NCI-H524 treated with DMSO at 0.1 percent for 48 hours (cell line): ENCODE results near the gene SLIT3.

ENCODE experiments used
- DNase-seq: peaks from one replicate; lab custom pipeline; 2025; lab: John Stamatoyannopoulos, UW

SLIT3 gene

DNA sequence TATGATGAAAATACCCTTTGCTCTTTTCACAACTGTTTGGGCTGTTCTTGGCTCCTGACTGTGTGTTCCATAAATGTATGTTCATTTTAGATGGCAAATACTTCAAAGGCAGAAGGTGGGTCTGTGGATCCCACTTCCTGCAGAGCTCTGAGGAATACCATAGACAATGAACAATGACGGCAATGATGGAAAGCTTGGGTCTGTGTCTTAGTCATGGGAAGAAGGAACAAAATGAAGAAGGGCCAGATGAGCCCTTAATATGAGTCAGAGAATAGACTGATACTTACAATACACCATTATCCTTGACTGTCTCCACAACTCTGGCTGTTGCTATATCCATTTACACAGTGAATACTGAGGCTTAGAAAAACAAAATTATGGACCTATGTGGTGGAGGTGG, 126.0 kb downstream of the SLIT3 start:
- DNase-seq = no peak

DNA sequence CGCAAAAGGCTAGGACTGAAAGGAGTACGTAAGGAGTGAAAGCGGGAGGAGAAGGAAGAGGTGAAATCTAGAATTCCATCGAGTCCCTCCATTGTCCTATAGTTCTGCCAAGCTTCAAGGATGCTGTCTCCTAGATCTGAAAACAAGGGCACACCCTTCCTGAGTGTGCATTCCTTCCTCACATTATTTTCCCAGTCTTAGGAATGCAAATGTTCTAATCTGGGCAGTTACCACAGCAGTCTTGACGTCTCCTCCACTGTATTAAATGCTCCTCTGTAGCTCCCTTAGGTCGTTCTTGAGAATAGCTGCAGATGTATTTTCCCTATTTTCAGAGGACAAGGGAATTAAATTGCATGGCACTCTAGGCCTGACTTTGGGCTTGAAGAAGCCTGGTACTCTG, 127.6 kb downstream of the SLIT3 start:
- DNase-seq = no peak

DNA sequence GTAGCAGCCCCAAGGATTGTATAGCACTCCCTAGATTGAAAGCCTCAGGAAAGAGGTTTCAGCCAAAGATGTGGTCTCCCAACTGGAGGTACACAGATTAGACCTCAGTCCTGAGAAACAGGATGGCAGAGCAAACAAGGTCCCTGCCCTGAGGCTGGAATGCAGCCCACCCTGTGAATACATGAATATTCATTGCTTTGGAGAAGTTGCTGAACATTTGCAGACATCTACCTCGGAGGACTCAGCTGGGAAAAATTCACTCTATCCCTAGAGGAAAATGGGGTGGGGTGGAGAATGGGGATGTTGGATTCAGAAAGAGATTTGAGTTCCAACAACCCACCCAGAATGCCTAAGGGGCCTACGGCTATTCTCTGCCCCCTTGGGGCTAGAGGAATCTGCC, 129.4 kb downstream of the SLIT3 start:
- no peak for DNase-seq

DNA sequence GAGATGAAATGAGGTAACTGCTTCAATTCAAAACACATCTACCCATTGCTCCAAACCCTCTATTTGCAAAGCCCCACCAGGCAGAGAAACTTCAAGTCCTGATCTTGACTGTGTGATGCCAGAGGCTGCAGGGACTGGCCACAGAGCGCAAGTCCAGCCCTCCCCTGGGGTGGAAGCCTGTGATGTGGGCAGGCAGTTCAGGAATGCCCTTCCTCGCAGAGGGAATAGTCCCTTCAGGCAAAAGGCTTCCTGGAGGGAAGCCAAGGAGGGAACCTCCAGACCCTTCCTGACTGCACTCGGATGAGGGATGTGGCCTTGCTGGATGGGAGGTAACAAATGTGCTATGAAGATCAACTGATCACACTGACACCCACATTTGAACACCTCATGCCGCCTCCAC, 131.2 kb downstream of the SLIT3 start:
- no peak for DNase-seq

DNA sequence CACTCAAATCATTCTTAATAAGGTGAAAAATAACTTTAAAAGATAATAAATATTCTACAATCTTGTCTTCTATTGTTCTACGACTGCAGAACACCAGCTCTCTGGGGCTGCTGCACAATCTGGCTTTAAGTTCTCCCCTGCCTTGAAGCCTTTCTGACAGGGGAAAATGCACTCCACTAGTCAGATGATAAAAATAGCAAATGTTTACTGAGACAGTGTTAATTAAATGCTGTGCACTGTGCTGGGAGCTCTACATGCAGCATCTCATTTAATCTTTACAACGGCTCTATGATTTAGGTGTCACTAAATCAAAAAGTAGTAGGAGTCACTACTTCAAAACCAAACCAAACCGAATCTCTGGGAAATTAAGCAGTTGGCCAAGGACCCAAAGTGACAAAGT, 132.7 kb downstream of the SLIT3 start:
- DNase-seq = no peak

DNA sequence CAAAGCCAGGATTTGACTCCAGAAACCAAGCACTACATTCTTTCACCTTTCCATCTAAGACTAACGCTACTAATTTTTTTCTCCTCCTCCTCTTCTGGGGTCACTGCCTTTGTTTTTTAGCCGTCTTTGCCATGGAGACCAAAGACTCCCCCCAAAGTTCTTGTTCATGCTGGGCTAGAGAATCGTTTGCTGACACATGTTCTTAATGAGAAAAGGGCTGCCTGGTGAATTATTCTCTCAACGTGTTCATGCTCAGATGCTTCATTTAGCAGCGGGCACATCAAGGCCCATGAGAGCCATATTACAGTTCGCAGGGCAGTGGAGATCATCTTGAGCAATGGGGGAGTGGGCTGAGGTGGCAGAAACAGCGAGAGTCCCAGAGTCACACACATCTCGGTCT, 134.9 kb downstream of the SLIT3 start:
- DNase-seq = no peak

DNA sequence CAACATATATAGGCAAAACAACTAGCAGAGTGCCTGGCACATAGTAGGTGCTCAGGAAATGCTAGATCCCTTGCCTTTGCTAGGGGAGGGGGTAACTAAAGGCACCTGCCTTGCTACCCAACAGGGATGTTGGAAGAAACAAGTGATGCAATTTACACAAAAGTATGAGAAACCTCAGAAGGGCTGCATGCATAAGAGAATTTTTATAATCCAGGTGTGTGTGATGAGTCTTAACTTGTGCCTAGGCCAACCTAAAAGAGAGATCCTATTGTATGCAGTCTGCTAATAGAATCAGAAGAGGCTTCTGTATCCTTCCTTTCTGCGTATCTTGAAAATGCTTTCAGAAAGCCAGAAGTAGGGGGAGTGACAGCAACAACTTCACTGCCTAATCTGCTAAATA, 135.9 kb downstream of the SLIT3 start:
- no peak for DNase-seq

DNA sequence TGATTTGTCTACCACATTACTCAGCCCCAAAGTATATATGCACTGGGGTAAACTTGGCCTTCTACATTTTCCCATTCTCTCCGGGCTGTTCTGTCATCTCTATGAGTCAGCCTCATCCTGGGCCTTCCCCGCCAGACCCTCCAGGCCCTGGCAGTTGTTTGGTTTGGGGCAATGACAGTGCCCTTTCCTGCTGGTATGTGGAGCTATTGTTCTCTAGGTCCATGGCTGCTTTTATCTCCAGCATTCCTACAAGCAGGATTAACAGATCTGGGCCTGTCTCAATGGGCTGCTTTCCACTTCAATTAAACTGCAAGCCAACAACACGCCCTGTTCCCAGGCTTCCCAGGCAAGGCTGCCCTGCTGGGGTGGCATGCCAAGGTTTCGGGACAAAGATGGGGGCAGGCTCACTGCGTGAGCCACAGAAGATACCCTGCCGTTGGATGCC, 136.4 kb downstream of the SLIT3 start:
- DNase-seq = no peak

DNA sequence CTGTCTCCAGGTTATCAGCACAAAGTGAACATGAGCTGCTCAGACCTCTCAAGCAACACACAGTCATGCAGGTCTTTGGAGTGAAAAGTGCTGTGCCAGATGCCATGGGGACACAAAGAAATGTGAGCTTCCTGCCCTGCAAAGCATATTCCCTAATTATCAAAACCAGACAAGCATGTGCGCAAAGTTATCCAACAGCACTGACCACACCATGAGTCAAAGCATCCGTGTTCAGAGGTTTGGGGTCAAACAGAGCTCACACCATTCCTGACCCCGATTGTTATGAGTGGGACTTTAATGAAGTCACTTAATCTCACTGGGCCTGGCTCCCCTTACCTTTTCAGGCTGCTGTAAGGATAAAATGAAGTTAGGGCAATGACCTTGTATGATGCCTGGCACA, 138.5 kb downstream of the SLIT3 start:
- no peak for DNase-seq

DNA sequence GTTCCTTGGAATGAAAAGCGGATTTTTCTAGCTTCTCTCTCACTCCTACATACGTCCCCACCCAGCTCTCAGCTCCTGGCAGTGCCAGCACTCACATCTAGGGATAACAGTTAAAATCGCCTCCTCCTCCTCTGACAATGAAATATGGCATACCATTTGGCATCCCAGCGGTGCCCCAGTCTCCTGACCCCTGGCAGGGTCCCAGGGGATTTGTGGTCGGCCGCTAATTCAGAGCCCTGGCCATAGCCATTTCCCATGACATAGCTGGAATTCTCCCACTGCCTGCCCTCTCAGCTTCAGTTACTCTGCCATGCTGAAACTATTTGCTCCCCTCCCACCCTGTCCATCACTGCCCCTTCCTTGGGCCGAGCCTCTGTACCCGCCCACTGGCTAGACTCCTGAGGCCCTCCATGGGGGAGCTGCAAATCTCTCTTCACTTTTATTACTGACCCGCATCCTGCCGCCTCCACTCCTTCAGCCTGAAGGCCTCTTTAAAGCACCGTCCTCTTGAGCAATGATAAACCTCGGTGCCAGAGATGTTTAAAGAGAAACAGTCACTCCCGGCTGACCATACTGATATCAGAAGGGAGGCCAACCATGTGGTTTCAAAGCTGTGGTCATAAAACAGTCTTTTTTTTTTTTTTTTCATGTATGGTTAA, 139.8 kb downstream of the SLIT3 start:
- DNase-seq = no peak

DNA sequence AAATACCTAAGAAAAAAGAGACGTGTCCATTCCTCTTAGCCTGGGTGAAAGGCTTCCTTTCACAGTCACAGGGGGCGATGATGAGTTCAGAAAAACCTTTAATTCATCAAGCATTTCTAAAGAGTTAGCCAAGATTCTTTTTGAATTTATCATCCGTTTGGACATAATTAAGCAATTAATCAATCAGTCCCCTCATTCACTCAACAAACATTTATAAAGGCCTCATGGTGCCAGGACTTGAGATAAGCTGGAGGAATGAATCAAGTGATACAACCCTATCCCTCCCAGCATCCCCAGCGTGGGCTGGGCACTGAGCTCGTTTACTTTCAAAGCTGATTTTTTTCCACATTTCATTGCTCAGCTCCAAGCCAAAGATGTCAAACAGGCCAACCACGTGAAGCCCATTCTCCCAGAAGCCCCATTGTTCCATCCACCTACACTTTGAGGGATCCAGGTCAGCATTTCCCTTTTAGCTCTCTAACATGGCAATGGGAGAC, 140.5 kb downstream of the SLIT3 start:
- DNase-seq = no peak

DNA sequence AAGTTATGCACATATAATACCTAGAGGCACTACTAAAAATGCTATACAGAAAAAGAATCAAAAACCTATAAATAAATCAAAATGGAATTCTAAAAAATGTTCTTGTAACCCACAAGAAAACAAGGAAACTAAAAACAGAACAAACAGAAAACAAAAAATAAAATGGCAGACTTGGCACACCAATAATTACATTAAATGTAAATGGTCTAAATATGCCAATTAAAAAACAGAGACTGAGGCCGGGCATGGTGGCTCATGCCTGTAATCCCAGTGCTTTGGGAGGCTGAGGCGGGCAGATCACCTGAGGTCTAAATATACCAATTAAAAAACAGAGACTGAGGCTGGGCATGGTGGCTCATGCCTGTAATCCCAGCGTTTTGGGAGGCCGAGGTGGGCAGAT, 142.2 kb downstream of the SLIT3 start:
- DNase-seq = no peak

DNA sequence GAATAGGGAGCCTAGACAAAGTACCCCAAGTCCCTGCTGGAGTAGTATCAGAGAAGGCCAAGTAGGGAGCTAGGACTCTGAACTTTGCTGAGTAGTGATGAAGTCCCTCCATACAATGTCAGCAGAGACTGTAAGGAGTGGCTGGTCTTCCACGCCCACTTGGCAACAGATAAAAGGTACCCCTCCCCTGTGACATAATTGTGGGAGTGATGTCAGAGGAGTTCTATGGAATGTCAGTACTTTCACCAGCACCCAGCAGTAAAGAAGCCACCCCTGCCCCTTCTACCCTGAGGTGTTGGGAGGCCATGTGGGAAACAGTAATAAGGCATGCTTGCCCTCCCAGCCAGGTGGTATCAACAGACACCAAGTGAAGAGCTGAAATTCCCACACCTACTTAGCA, 143.9 kb downstream of the SLIT3 start:
- DNase-seq = no peak

DNA sequence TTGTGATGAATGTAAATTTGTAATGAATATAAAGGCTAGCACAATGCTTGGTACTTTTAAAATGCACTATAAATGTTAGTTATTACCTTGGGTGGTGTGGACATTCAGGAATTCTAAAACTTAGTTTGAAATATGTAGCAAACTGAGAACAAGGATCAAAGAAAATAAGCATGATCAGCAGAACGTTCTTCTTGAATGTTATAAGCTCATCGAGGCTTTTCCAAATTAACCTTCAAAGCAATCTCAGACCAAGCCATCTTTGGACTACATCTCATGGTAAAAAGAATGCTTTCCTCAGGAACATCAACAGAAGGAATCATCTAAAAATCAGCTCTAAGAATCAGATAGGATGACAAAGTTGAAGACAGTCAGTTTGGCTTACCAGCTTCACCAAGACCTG, 146.3 kb downstream of the SLIT3 start:
- DNase-seq = no peak

DNA sequence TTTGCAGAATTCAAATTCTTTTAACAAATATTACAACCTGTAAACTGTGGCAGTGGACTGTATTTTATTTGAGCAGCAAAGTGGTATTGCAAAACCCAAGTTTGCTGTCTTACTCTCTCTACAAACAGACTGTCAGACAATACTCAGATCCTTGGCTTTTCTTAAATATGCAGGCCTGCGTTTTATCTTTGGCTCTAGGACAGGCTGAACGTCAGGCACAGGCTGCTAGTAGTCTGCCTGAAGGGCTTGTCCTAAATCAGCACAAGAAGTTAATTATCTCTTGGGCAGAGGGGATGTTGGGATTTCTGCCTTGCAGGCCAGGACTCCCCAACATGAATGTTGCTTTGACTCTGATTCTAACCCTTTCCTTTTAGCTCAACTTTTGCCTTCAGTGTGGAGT, 147.5 kb downstream of the SLIT3 start:
- no peak for DNase-seq

DNA sequence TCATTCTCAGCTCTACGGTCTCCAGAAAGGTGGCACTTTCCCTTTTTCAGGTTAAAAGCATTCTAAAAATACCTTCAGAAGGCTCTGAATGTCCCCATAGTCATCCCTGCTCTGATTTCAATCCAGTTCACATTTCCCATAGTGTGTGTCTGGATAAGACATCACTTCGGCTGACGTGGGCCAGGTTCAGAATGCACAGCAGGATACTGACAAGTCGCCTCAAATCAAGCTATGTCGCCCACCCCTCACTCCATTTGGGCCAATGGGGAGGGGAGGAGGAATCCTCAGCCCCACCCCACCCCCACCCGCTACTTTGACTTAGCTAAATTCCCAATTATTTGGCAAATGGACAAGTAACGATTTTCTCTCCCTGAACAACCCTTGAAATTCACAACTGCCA, 148.0 kb downstream of the SLIT3 start:
- DNase-seq = no peak

DNA sequence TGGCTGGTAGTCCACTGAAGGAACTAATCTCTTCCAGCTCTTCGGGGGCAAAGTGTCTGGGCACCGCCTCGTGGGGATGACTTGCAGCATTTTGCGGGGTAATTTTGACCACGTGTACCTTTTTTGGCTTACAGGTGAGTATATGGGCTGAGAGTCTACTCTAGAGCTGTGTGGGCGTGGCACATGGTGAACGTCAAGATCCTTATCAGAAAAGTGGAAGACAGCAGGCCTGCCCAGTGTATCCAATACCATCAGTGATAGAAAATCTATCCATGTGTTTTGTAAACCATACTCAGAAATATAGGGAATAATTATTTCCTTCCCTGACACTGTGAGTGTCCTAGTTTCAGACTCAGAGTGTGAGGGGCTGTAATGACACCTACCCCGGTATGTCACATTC, 148.5 kb downstream of the SLIT3 start:
- DNase-seq = no peak

DNA sequence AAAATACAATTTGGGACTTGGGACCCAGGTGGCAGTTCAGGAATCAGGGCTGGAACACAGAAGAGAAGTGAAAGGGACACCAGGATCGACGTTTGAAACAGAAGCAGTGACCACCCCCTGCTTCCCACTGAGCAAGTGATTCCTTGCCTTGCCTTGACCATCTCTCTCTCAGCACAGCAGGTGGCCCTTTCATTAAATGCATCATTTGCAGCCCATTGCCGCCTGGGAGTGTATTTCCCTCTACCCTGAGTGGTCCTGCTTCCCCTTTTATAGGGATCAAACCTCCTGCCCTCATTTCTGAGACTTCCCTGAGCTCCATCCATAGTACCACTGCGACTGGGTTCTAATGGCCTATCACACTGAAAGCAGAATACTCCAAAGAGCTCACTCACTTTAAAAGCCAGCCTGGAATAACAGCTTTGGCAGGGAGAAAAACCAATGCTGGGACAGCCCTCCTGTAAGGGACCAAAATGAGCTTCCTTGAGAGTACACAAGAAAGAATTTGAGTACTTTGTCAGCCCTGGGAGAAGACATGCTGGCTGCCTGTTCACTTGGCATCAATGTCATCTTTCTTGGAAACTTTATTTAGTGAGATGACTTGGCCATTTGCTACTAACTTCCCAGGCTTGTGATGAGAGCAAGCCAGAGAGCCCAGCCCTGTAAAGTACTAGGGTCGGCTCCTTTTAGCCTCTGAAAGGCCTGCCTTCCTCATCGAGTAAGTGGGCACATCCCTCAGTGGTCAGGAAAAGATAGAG, 149.7 kb downstream of the SLIT3 start:
- no peak for DNase-seq

DNA sequence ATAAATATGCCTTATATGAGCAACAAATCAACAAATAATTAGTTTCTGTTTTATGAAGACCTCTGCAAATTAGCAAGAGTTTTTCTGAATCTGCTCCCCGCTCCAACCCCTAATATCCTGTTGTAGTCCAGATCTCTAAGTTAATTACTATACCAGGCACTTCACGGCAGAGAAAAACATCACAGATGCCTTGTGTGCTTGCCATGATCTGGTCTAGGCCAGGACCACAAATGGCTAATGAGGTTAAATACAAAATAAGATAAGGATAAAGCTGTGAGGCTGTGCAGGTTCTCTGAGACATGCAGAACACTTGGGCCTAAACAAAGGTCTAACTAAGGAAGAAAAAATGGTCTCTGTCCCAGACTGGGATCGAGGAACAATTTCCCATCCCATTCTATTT, 150.8 kb downstream of the SLIT3 start:
- no peak for DNase-seq

DNA sequence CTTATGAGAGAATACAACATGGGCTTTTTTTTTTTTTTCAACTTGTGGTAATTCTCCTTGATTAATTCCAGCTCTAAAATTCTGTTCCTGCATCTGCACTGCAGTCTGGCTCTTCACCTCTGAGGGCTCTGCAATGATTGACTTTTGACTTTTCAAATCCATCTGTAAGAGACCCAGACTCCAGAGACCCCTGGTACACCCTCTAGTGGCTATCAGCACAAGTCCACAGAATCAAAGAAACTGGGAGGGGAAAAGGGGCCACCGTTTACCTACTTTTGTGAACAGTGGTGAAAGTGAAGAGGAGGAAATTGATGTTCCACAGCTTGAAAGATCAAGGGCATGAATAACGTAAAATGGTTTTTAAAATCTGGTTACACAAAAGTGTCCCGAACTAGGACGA, 151.6 kb downstream of the SLIT3 start:
- DNase-seq = no peak

DNA sequence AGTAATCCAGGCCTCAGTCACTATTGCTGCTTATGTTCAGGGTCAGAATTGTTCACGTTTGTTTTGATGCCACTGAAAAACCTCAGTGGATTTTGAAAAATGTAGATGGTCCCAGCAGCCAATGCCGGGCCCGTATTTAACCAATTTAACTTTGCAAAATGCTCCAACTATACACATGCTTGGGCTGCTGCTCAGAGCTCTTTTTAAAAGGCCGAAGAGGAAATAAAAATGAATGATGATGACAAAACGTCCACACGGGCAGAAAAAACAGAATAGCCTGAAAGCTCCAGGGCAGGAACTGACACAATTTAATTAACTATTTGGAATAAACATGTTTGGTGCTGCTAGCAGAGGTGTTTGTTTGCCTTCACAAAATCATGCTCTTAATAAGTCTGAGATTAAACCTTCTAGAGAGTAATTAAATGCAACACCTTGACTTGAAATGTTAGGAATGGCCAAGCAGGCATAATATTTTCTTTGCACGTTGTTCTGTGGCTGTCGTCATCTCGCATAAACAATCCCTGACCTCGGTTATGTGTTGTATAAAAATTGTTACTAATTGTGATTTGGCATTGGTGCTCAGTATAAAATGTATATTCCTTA, 152.7 kb downstream of the SLIT3 start:
- no peak for DNase-seq

DNA sequence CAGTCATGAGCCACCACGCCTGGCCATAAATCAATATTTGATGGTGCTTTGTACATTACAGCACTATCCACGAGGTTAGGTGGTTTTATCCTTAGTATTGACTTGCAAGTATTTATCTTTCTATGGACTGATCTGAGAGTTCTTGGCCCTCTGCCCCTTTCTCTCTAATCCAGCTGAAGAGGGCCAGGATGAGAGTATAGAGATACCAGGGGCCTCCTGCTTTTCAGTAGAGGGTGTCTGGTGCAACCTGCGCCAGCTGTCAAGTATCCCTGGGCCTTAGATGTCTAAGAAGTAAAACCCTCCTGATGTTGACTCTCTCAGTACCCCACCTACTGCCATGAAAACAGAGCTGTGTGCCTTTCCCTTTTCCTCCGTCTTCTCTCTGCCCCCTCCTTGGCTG, 153.4 kb downstream of the SLIT3 start:
- DNase-seq = peak; percentile 90

DNA sequence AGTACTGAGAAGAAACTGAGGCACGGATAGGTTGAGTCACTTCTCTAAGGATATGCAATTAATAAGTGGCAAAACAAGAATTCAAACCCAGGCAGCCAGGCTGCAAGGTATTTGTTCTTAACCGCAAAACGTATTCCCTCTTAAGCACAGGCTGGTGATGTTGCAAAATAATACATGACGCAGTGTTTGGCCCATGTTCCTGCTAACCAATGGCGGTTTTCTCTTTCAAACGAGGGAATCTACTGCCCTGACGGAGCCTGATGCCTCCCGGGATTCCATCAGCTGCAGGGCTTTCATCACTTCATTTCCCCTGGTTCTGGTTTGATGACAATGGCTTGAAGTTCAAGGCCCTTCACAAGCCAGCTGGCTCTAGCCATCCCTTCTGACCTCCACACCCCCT, 154.8 kb downstream of the SLIT3 start:
- no peak for DNase-seq
